ENCODE measurements around the gene CSTF3. TPM values are rescaled to one million over a fixed set of nuclear protein-coding genes. Genes with fewer than 3 reads are reported as not detected.

The CSTF3 gene
- total and polyA plus RNA-seq, 10 of the 15 experiments (the other 5 are each of a cell fraction or from before 2014, with no cell fraction given): 25.4 to 63.5 (median 49.5) TPM

GRCh38 chr11:33147559-33147958, 13.7 kb downstream of the CSTF3 start:
- FAIRE-seq: no peak
- Histone ChIP-seq H3K27ac (ENCODE audit: control insufficient read depth, insufficient read depth) (no peak overlapping the region), H3K9ac (ENCODE audit: control insufficient read depth, insufficient read depth, low read length) (no peak overlapping the region), H2AFZ (ENCODE audit: control insufficient read depth, low read depth, low read length) (no peak overlapping the region), H3K79me2 (ENCODE audit: control insufficient read depth, insufficient read depth, low read length) (peaks cover 72% of the 10 kb centered on the region), H3K36me3 (ENCODE audit: control insufficient read depth in 2 of 2, insufficient read depth in 2 of 2, low read length in 1 of 2) (peaks cover 0 to 8% of the 10 kb centered on the region in 2 experiments; a peak in 3 of 4 replicates), H4K20me1 (ENCODE audit: control insufficient read depth, insufficient read depth) (no peaks in the 10 kb centered on the region), H3K9me3 (replicated peaks; ENCODE audit: control insufficient read depth, insufficient read depth, low read length) (no peaks in the 10 kb centered on the region; the same call in 2 of the 3 replicates), H3K4me3 (no peak overlapping the region), H3K4me1 (ENCODE audit: control insufficient read depth, insufficient read depth, low read length) (no peaks in the 10 kb centered on the region), H3K4me2 (ENCODE audit: control insufficient read depth, insufficient read depth) (no peak overlapping the region), H3K27me3 (replicated peaks in 1 of 2; ENCODE audit: control insufficient read depth in 2 of 2, insufficient read depth in 2 of 2, low read length in 1 of 2) (no peaks in the 10 kb centered on the region)
- intact Hi-C loops (cut with micrococcal nuclease; ENCODE audit: unreplicated experiment): no loop called here
- ChIA-PET RAD21 (ENCODE audit: unreplicated experiment) (no interaction called here), CTCF (interaction anchor here (2.4 kb wide), 1 partner anchor 8 kb away, joined by 8 read pairs; no protein-coding TSS in a partner anchor), SMC1A (ENCODE audit: uncharacterized antibody, unreplicated experiment) (interaction anchor here (0.6 kb wide), 1 partner anchor 286 kb away, joined by 3 read pairs; no protein-coding TSS in a partner anchor), POLR2A (no interaction called here)
- no peak for TF ChIP-seq KAT2A (conservative IDR thresholded peaks at IDR 0.05; ENCODE audit: control insufficient read depth, low read depth, low read length)
- no peak for TF ChIP-seq SIN3A (IDR thresholded peaks at IDR 0.05; ENCODE audit: low read depth, low read length)
- TF ChIP-seq CHD2 (IDR thresholded peaks at IDR 0.05; ENCODE audit: borderline replicate concordance, low read depth, low read length): no peak
- TF ChIP-seq BRCA1 (IDR thresholded peaks at IDR 0.05; ENCODE audit: low read depth, low read length): no peak
- no peak for TF ChIP-seq MTA2 (IDR thresholded peaks at IDR 0.05; ENCODE audit: low read depth)
- TF ChIP-seq USF1 (IDR thresholded peaks at IDR 0.05; ENCODE audit: borderline replicate concordance, extremely low read length, insufficient read depth, low read depth, low read length): no peak
- TF ChIP-seq NFYB (IDR thresholded peaks at IDR 0.05; ENCODE audit: insufficient read depth, low read depth, low read length): no peak
- no peak for TF ChIP-seq NFIC (IDR thresholded peaks at IDR 0.05; ENCODE audit: low read depth, low read length)
- TF ChIP-seq CTCF (IDR thresholded peaks at IDR 0.05 in 2 of 3, conservative IDR thresholded peaks at IDR 0.05 in 1 of 3; ENCODE audit: control insufficient read depth in 2 of 3, extremely low read depth in 1 of 3, insufficient read depth in 1 of 3, low read depth in 3 of 3, low read length in 3 of 3): no peak
- no peak for TF ChIP-seq POLR2A (IDR thresholded peaks at IDR 0.05; ENCODE audit: low read depth, low read length)
- TF ChIP-seq BCLAF1 (IDR thresholded peaks at IDR 0.05): no peak
- TF ChIP-seq YBX1 (IDR thresholded peaks at IDR 0.05): no peak
- no peak for TF ChIP-seq NFXL1 (IDR thresholded peaks at IDR 0.05; ENCODE audit: borderline replicate concordance)
- TF ChIP-seq PKNOX1 (IDR thresholded peaks at IDR 0.05): no peak
- ATAC-seq: no peak
- 98% methylated on average over 5 of the region's 5 CpGs for WGBS (ENCODE audit: insufficient coverage, insufficient replicate concordance, low lambda C conversion rate, missing lambda C conversion rate)
- no peak for DNase-seq (ENCODE audit: low read depth, low spot score)
- no TSS peak for BruUV-seq (replicated peaks)
- in situ Hi-C loops (cut with MboI): no loop called here

All from GM12878 (cell line).